Mononuclear cell (primary cell): Measurements from ENCODE around the gene RPUSD2. TPM values are rescaled to one million over a fixed set of nuclear protein-coding genes. Genes with fewer than 3 reads are reported as not detected.

Experiments used
- H3K27me3 ChIP-seq: 2 replicates; pipeline ENCODE4 v1.6.0; 2011; ENCODE audit warnings: low read length, control low read depth; ENCODE audit not compliant: insufficient read depth
- H3K4me1 ChIP-seq: 2 replicates; pipeline ENCODE4 v1.5.1; 2011; ENCODE audit warnings: mild to moderate bottlenecking, low read length, control low read depth; ENCODE audit not compliant: insufficient read depth
- H3K4me3 ChIP-seq: 2 replicates; pipeline ENCODE4 v1.5.1; 2011; ENCODE audit warnings: mild to moderate bottlenecking, low read length, moderate library complexity
- H3K9me3 ChIP-seq: 2 replicates; pipeline ENCODE4 v1.5.1; 2011; ENCODE audit warnings: low read depth, mild to moderate bottlenecking, control low read depth, low read length
- total RNA-seq: library from RNA; depleted of rRNA; stranded (reverse); fragments of >200 nt; gene quantifications from one replicate; pipeline ENCODE4 v1.2.3, GENCODE V29; 2012

Gene RPUSD2, protein sequence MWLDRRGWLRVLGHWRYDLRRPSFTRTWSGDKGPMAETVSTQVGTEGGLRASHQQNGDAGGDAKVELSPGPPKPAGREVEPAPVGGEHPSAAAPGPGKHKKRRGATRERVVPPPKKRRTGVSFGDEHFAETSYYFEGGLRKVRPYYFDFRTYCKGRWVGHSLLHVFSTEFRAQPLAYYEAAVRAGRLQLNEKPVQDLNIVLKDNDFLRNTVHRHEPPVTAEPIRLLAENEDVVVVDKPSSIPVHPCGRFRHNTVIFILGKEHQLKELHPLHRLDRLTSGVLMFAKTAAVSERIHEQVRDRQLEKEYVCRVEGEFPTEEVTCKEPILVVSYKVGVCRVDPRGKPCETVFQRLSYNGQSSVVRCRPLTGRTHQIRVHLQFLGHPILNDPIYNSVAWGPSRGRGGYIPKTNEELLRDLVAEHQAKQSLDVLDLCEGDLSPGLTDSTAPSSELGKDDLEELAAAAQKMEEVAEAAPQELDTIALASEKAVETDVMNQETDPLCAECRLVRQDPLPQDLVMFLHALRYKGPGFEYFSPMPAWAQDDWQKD
- total RNA-seq: 17.4 TPM

DNA sequence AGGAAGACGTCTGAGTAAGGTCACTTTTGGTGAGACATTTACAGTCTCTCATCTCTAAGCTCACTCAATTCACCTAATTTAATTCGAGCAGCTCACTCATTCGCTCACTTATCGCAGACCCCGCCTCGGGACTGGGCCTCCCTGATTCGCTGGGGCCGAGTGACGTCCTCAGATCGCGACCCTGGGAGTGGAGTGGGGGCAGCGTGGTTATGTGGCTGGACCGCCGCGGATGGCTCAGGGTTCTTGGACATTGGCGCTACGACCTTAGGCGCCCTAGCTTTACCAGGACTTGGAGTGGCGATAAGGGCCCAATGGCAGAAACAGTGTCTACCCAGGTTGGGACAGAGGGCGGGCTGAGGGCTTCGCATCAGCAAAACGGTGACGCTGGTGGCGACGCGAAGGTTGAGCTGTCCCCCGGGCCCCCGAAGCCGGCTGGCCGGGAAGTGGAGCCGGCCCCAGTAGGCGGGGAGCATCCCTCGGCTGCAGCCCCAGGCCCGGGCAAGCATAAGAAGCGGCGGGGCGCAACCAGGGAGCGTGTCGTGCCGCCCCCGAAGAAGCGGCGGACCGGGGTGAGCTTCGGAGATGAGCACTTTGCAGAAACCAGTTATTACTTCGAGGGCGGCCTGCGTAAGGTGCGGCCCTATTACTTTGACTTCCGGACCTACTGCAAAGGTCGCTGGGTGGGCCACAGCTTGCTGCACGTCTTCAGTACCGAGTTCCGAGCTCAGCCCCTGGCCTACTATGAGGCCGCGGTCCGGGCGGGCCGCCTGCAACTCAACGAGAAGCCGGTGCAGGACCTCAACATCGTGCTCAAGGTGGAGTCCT, at the start of gene RPUSD2:
RPUSD2 (plus strand) TSS at position 171 of the 825 bp plus-strand sequence; CDS start at position 210, 39 bp downstream.
- peak within 1 kb of the TSS; percentile 83 for H3K4me3 ChIP-seq
- no peaks in the 10 kb centered on the region for H3K27me3 ChIP-seq

DNA sequence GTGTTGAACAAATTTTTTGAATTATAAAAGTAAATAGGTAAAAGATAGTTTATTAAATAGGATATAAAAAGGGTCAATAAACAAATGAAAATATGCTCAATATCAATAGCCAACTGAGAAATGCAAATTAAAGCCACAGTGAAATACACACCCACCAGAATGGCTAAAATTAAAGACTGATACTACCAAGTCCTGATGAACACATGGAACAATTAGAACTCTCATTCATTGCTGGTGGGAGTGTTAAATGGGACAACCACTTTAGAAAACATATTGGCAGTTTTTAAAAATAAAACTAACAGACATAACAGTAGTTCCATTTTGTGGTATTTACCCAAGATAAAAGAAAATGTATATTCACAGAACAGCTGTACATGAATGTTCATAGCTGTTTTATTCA, 45.5 kb upstream of the RPUSD2 start:
- H3K27me3 ChIP-seq: no peaks in the 10 kb centered on the region
- peaks cover 4% of the 10 kb centered on the region for H3K4me1 ChIP-seq
- H3K9me3 ChIP-seq: no peaks in the 10 kb centered on the region
- no peak overlapping the region for H3K4me3 ChIP-seq

More for the DNA sequence above, at the start of gene RPUSD2:
- H3K4me1 ChIP-seq: peaks cover 28% of the 10 kb centered on the region
- no peaks in the 10 kb centered on the region for H3K9me3 ChIP-seq

DNA sequence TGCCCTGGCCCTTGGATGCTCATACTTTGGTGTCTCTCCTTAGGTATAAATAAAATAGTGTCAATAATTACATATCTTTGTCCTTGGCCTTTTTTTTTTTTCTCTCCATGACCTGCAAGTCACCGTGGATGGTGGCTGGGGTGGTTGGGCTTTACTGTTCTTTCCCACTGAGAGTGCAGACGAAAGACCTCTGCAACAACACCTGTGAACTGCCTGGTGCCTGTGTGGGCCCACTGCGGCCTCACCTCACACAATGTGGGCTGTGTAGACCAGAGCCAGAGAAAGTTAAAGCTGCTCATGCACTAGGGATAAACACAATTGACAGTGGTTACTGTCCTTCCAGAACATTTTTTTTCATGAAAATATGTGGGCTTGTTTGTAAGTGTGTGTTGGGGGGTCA, 43.2 kb upstream of the RPUSD2 start:
- no peaks in the 10 kb centered on the region for H3K4me1 ChIP-seq
- no peaks in the 10 kb centered on the region for H3K9me3 ChIP-seq
- no peaks in the 10 kb centered on the region for H3K27me3 ChIP-seq
- H3K4me3 ChIP-seq: no peak overlapping the region

- H3K9me3 ChIP-seq: no peaks in the 10 kb centered on the region
- H3K27me3 ChIP-seq: no peaks in the 10 kb centered on the region
- H3K4me3 ChIP-seq: no peak overlapping the region
- no peaks in the 10 kb centered on the region for H3K4me1 ChIP-seq
Observed at GRCh38 chr15:40528801-40529200, 40.3 kb upstream of the RPUSD2 start.

GRCh38 chr15:40533763-40534364, 35.2 kb upstream of the RPUSD2 start:
- H3K27me3 ChIP-seq: no peaks in the 10 kb centered on the region
- H3K9me3 ChIP-seq: no peaks in the 10 kb centered on the region
- no peaks in the 10 kb centered on the region for H3K4me1 ChIP-seq
- H3K4me3 ChIP-seq: no peak overlapping the region

DNA sequence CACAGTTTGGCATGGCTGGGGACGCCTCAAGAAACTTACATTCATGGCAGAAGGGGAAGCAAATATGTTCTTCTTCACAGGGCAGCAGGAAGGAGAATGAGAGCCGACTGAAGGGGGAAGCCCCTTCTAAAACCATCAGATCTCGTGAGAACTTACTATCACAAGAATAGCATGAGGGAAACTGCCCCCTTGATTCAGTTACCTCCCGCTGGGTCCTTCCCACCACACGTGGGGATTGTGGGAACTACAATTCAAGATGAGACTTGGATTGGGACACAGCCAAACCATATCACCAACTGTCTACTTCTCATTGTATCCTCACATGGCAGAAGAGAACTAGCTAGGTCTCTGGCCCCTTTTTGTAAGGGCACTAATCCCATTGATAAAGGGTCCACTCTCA, 34.7 kb upstream of the RPUSD2 start:
- no peaks in the 10 kb centered on the region for H3K4me1 ChIP-seq
- no peak overlapping the region for H3K4me3 ChIP-seq
- no peaks in the 10 kb centered on the region for H3K9me3 ChIP-seq
- H3K27me3 ChIP-seq: no peaks in the 10 kb centered on the region

GRCh38 chr15:40536501-40536900, 32.6 kb upstream of the RPUSD2 start:
- Histone ChIP-seq H3K9me3 (no peaks in the 10 kb centered on the region), H3K27me3 (no peaks in the 10 kb centered on the region), H3K4me1 (no peaks in the 10 kb centered on the region), H3K4me3 (no peak overlapping the region)

DNA sequence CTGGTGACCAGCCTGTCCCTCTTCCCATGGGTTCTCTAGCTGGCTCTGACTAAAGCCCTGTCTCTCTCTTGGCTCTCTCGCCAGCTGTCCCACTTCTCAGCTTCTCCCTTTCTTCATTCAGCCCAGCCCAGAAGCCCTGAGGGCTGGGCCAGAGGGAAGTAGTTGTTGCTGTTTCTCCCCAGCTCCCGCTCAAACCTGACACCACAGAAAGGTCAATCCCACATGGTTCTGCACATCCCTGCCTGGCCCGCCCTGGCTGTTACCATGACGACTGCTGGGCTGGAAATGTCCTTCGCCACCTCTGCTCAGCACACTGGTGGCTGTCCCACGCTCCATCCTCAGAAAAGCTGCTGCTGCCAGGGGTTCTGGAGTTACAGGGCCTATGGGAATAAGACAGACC, 30.1 kb upstream of the RPUSD2 start:
- Histone ChIP-seq H3K9me3 (no peaks in the 10 kb centered on the region), H3K4me1 (peaks cover 11% of the 10 kb centered on the region), H3K27me3 (no peaks in the 10 kb centered on the region), H3K4me3 (no peak overlapping the region)

- no peaks in the 10 kb centered on the region for H3K9me3 ChIP-seq
- no peaks in the 10 kb centered on the region for H3K27me3 ChIP-seq
- H3K4me1 ChIP-seq: peaks cover 35% of the 10 kb centered on the region
- H3K4me3 ChIP-seq: no peak overlapping the region
Observed at GRCh38 chr15:40543082-40543481, 26.0 kb upstream of the RPUSD2 start.

DNA sequence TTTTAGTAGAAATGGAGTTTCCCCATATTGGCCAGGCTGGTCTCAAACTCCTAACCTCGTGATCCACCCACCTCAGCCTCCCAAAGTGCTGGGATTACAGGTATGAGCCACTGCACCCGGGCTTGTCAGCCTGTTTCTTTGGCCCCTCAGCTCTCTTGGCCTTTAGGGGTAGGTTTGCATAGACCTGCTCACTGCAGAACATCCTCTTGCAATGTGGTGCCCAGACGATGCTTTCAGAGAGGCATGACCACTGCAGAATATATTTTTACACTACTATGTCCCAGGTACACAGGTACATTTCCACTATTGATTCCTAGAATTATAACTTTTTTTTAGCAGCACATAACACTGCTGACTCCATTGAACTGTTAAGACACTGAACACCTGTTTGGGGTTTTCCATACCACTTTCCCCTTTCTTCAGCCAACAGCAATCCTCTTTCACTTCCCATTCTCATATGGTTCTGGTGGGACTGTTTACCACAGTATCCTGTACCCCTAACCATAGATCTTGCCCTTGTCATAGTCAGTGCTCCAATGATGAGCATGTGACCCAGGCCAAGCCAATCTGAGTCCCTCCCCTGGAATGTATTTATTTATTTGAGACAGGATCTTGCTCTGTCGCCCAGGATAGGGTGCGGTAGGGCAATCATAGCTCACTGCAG, 25.3 kb upstream of the RPUSD2 start:
- H3K9me3 ChIP-seq: no peaks in the 10 kb centered on the region
- H3K4me1 ChIP-seq: peaks cover 35% of the 10 kb centered on the region
- H3K27me3 ChIP-seq: no peaks in the 10 kb centered on the region
- H3K4me3 ChIP-seq: no peak overlapping the region

DNA sequence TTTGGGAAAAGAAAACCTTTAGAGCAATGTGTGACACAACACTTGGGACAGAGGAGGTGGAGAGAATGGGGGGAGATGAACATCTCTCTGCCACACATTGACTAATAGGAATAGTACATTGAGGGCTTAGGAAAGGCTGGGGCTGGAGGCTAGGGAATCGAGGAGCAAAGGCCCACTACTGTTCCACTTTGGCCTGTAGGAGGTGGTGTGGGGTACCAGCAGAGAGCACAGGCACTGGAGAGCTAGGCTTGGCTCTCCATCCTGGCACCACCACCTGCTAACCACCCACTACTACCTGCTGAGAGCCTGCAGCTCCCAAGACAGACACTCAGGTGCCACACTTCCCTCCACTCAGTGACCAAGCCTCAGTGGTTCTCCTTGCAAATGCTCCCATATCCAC, 23.6 kb upstream of the RPUSD2 start:
- Histone ChIP-seq H3K4me3 (no peak overlapping the region), H3K9me3 (no peaks in the 10 kb centered on the region), H3K4me1 (peaks cover 50% of the 10 kb centered on the region), H3K27me3 (no peaks in the 10 kb centered on the region)

GRCh38 chr15:40548610-40549009, 20.5 kb upstream of the RPUSD2 start:
- Histone ChIP-seq H3K4me1 (peaks cover 67% of the 10 kb centered on the region), H3K9me3 (no peaks in the 10 kb centered on the region), H3K4me3 (no peak overlapping the region)

DNA sequence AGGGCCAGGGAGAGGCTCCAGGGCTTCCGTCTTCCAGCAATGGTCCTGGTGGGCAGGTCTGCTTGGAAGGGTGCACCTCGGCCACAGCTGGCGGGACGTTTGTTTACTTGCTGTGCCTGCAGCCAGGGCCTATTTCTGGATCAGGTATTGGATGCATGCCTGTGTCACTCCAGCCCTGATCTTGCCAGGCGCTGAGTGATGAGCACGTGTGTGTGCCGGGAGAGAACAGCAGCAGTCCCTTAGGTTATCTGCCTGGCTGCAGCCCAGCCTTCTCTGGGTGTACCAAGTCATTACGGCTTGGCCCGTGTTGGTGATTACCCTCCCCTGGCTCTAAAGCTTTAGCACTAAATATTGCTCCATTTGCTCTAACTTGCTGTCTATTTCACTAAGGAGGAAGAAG, 19.2 kb upstream of the RPUSD2 start:
- H3K9me3 ChIP-seq: no peaks in the 10 kb centered on the region
- H3K27me3 ChIP-seq: no peaks in the 10 kb centered on the region
- no peak overlapping the region for H3K4me3 ChIP-seq
- peaks cover 60% of the 10 kb centered on the region for H3K4me1 ChIP-seq

More at GRCh38 chr15:40548610-40549009, 20.5 kb upstream of the RPUSD2 start:
- no peaks in the 10 kb centered on the region for H3K27me3 ChIP-seq

- Histone ChIP-seq H3K4me1 (peaks cover 57% of the 10 kb centered on the region), H3K4me3 (no peak overlapping the region), H3K9me3 (no peaks in the 10 kb centered on the region), H3K27me3 (no peaks in the 10 kb centered on the region)
Observed at GRCh38 chr15:40550341-40551037, 18.6 kb upstream of the RPUSD2 start.
